Ishikawa (cell line): Measurements from ENCODE around the gene SPRY2.

Source experiments
- CEBPB ChIP-seq: IDR thresholded peaks from 2 replicates; pipeline ENCODE4 v1.6.1; 2012
- CREB1 ChIP-seq: IDR thresholded peaks from 2 replicates; pipeline ENCODE4 v1.6.1; 2012; ENCODE audit warnings: low read depth
- EGR1 ChIP-seq: IDR thresholded peaks from 2 replicates; pipeline ENCODE4 v1.6.1; 2012
- EP300 ChIP-seq: IDR thresholded peaks from 2 replicates; pipeline ENCODE4 v1.6.1; 2012; ENCODE audit warnings: borderline replicate concordance
- FOXM1 ChIP-seq: IDR thresholded peaks from 2 replicates; pipeline ENCODE4 v1.6.1; 2012; ENCODE audit warnings: low read depth, borderline replicate concordance
- MAX ChIP-seq: IDR thresholded peaks from 2 replicates; pipeline ENCODE4 v1.6.1; 2012
- NFIC ChIP-seq: IDR thresholded peaks from 2 replicates; pipeline ENCODE4 v1.6.1; 2012
- RAD21 ChIP-seq: IDR thresholded peaks from 2 replicates; pipeline ENCODE4 v1.6.1; 2012; ENCODE audit warnings: low read depth
- REST ChIP-seq: IDR thresholded peaks from 2 replicates; pipeline ENCODE4 v1.6.1; 2012; ENCODE audit warnings: low read depth, mild to moderate bottlenecking
- TAF1 ChIP-seq: IDR thresholded peaks from 2 replicates; pipeline ENCODE4 v1.6.1; 2012; ENCODE audit warnings: low read depth, mild to moderate bottlenecking
- TCF12 ChIP-seq: IDR thresholded peaks from 2 replicates; pipeline ENCODE4 v1.6.1; 2012; ENCODE audit warnings: low read depth
- TEAD4 ChIP-seq: IDR thresholded peaks from 2 replicates; pipeline ENCODE4 v1.6.1; 2012
- USF1 ChIP-seq: IDR thresholded peaks from 2 replicates; pipeline ENCODE4 v1.6.1; 2012
- YY1 ChIP-seq: IDR thresholded peaks from 2 replicates; pipeline ENCODE4 v1.6.1; 2012; ENCODE audit warnings: low read depth
- ZBTB7A ChIP-seq: IDR thresholded peaks from 2 replicates; pipeline ENCODE4 v1.6.1; 2012; ENCODE audit warnings: low read depth

Gene SPRY2

GRCh38 chr13:80388506-80388905 lies 47.6 kb upstream of the SPRY2 start:
- TF ChIP-seq REST (no peak), ZBTB7A (no peak), FOXM1 (no peak), TEAD4 (no peak), MAX (no peak), USF1 (no peak), CEBPB (no peak), EGR1 (no peak), TAF1 (no peak), NFIC (no peak)

GRCh38 chr13:80386592-80386991 lies 45.7 kb upstream of the SPRY2 start:
- TF ChIP-seq CEBPB (no peak), TAF1 (no peak), YY1 (no peak), EGR1 (no peak), NFIC (no peak), TEAD4 (no peak), FOXM1 (no peak), CREB1 (no peak), EP300 (no peak), TCF12 (no peak), MAX (no peak), REST (no peak), USF1 (no peak), ZBTB7A (no peak), RAD21 (no peak)

- TF ChIP-seq MAX = no peak
- TF ChIP-seq NFIC = no peak
- TF ChIP-seq TAF1 = no peak
- TF ChIP-seq YY1 = no peak
- no peak for TF ChIP-seq USF1
- no peak for TF ChIP-seq EGR1
- TF ChIP-seq RAD21 = no peak
- no peak for TF ChIP-seq ZBTB7A
- TF ChIP-seq CEBPB = no peak
- no peak for TF ChIP-seq TCF12
- TF ChIP-seq EP300 = no peak
- TF ChIP-seq REST = no peak
- no peak for TF ChIP-seq TEAD4
- no peak for TF ChIP-seq FOXM1
- TF ChIP-seq CREB1 = no peak
Measured at GRCh38 chr13:80386002-80386401, 45.1 kb upstream of the SPRY2 start.

GRCh38 chr13:80382576-80382975 lies 41.6 kb upstream of the SPRY2 start:
- TF ChIP-seq YY1 (no peak), TEAD4 (no peak), FOXM1 (no peak), REST (no peak), TAF1 (no peak), MAX (no peak), CREB1 (no peak), USF1 (no peak), NFIC (no peak)
